Astrocyte of the cerebellum (primary cell): ENCODE measurements around the gene SLC31A2.

Source experiments
- DNase-seq: peaks from one replicate; pipeline ENCODE4 v3.0.0-alpha.2; 2011; ENCODE audit warnings: low read depth
- H3K4me3 ChIP-seq: 2 replicates; pipeline ENCODE4 v1.5.1; 2011; ENCODE audit warnings: mild to moderate bottlenecking, low read depth, low read length, moderate library complexity
- CTCF ChIP-seq: IDR thresholded peaks from 2 replicates; pipeline ENCODE4 v1.5.1; 2012; ENCODE audit warnings: low read length, low read depth, moderate library complexity, mild to moderate bottlenecking; ENCODE audit errors: missing control alignments
- in situ Hi-C: cut with HindIII; loops from 2 replicates; pipeline ENCODE4 v1.10.0; 2017; ENCODE audit warnings: low sequenced_read_pairs

SLC31A2 gene

GRCh38 chr9:113185271-113185670, 34.5 kb downstream of the SLC31A2 start:
- DNase-seq, result no peak
- no peak for TF ChIP-seq CTCF
- no peak overlapping the region for H3K4me3 ChIP-seq
- in situ Hi-C loops, result no loop called here

DNA sequence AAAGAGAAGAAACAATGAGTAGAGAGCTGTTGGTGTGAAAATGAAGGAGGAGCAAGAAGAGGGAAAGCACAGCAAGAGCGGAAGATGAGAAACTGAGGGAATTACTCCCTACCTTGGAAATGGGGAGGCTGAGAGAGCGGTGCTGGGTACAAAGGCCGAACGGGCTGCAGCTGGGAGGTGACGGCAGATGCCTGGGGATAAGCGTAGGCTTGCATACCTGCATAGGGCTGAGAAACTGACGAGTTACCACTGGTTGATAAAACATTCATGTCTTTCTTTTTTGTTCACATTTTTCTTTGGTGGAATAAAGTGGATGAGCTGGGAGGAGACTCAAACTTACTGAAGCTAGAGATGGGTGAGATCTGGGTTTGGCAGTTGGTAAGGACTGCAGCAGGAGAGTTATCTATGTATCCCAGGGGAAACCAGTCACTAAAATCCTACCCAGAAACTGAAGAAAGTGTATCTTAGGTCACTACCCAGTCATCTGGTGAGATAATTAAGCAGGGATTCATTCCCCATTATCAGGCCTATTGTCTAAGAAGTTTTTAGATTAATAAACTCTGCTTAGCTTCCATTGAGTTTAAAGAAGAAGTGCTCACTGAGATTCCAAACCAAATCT, 35.4 kb downstream of the SLC31A2 start:
- DNase-seq, result no peak
- in situ Hi-C loops, result no loop called here
- H3K4me3 ChIP-seq, result no peak overlapping the region
- no peak for TF ChIP-seq CTCF

GRCh38 chr9:113187929-113188595, 37.3 kb downstream of the SLC31A2 start:
- no peak for TF ChIP-seq CTCF
- in situ Hi-C loops, result no loop called here
- DNase-seq, result peak; percentile 9
- H3K4me3 ChIP-seq, result no peak overlapping the region

- DNase-seq, result no peak
- in situ Hi-C loops, result no loop called here
- no peak for TF ChIP-seq CTCF
- H3K4me3 ChIP-seq, result no peak overlapping the region
These were observed 41.6 kb downstream of the SLC31A2 start for GRCh38 chr9:113192455-113192854.

GRCh38 chr9:113199683-113200329, 49.0 kb downstream of the SLC31A2 start:
- in situ Hi-C loops, result no loop called here
- no peak for TF ChIP-seq CTCF
- H3K4me3 ChIP-seq, result no peak overlapping the region
- DNase-seq, result no peak

DNA sequence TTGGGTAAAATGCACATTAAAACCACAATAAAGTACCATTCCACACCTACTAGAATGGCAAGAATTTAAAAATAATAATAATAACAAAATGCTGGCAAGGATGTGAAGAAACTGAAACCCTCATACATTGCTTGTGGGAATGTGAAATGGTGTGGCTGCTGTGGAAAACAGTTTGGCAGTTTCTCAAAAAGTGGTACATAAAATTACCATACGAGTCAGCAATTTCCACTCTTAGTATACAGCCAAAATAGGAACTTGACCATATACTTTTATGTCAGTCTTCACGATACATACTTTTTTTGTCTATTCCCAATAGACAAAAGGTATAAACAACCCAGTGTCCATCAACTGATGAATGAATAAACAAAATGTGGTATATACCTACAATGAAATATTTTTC, 54.6 kb downstream of the SLC31A2 start:
- DNase-seq, result no peak
- no peak for TF ChIP-seq CTCF
- in situ Hi-C loops, result no loop called here
- H3K4me3 ChIP-seq, result no peak overlapping the region
